Liver (tissue), 9 donors: ENCODE results near the gene AIG1. TPM values are rescaled to one million over a fixed set of nuclear protein-coding genes. Genes with fewer than 3 reads are reported as not detected.

ENCODE experiments used
- DNase-seq: peaks from one replicate; pipeline ENCODE4 v3.0.0-alpha.2; 2017; ENCODE audit warnings: low spot score
- H3K27ac ChIP-seq, 2 donors: one replicate each; pipeline ENCODE4 v1.7.0; 2013; ENCODE audit warnings: inconsistent platforms in 2 of 2, low read length in 2 of 2, control low read depth in 1 of 2, low read depth in 1 of 2, mild to moderate bottlenecking in 1 of 2
- H3K27me3 ChIP-seq, 4 donors: one replicate each; pipeline versions ENCODE4 v1.6.1 to v1.7.0; 2013; ENCODE audit warnings: low read length in 3 of 4, inconsistent platforms in 1 of 4, mild to moderate bottlenecking in 1 of 4, moderate library complexity in 1 of 4; ENCODE audit not compliant: control insufficient read depth in 4 of 4, insufficient read depth in 4 of 4
- H3K36me3 ChIP-seq, 4 donors: one replicate each; pipeline versions ENCODE4 v1.6.1 to v1.7.0; 2013; ENCODE audit warnings: low read length in 3 of 4, mild to moderate bottlenecking in 3 of 4, low read depth in 1 of 4, moderate library complexity in 1 of 4; ENCODE audit not compliant: control insufficient read depth in 4 of 4, insufficient read depth in 3 of 4
- H3K4me1 ChIP-seq, 4 donors: one replicate each; pipeline versions ENCODE4 v1.6.1 to v1.7.0; 2013; ENCODE audit warnings: low read length in 3 of 4, mild to moderate bottlenecking in 3 of 4, moderate library complexity in 1 of 4; ENCODE audit not compliant: control insufficient read depth in 4 of 4, insufficient read depth in 4 of 4
- H3K4me3 ChIP-seq, 3 donors: one replicate each; pipeline versions ENCODE4 v1.6.1 to v1.7.0; 2013; ENCODE audit warnings: low read length in 3 of 3, control low read depth in 1 of 3, low read depth in 1 of 3, mild to moderate bottlenecking in 1 of 3
- H3K9ac ChIP-seq, 2 donors: one replicate each; pipeline ENCODE4 v1.7.0; 2013; ENCODE audit warnings: low read length in 2 of 2, mild to moderate bottlenecking in 2 of 2, moderate library complexity in 2 of 2, control low read depth in 1 of 2, low read depth in 1 of 2
- H3K9me3 ChIP-seq, 4 donors: one replicate each; pipeline versions ENCODE4 v1.6.1 to v1.7.0; 2013; ENCODE audit warnings: low read length in 3 of 4; ENCODE audit not compliant: control insufficient read depth in 4 of 4
- EGR1 ChIP-seq, 2 donors: IDR thresholded peaks; 2 replicates each; pipeline ENCODE4 v1.6.1; 2016 to 2018; ENCODE audit warnings: antibody characterized with exemption in 2 of 2, low read depth in 2 of 2
- FOXA1 ChIP-seq: IDR thresholded peaks from 2 replicates; pipeline ENCODE4 v1.6.1; 2016; ENCODE audit warnings: antibody characterized with exemption
- FOXA2 ChIP-seq: IDR thresholded peaks from 2 replicates; pipeline ENCODE4 v1.6.1; 2016; ENCODE audit warnings: antibody characterized with exemption
- GABPA ChIP-seq, 2 donors: IDR thresholded peaks in 1 of 2; conservative IDR thresholded peaks in 1 of 2; 2 replicates each; pipeline ENCODE4 v1.6.1; 2016; ENCODE audit warnings: antibody characterized with exemption in 2 of 2, mild to moderate bottlenecking in 1 of 2, moderate library complexity in 1 of 2
- HNF4A ChIP-seq, 2 donors: conservative IDR thresholded peaks; 2 replicates each; pipeline ENCODE4 v1.6.1; 2016; ENCODE audit warnings: antibody characterized with exemption in 2 of 2, mild to moderate bottlenecking in 2 of 2
- HNF4G ChIP-seq: IDR thresholded peaks from 2 replicates; pipeline ENCODE4 v1.6.1; 2016; ENCODE audit warnings: antibody characterized with exemption
- JUND ChIP-seq, 2 donors: IDR thresholded peaks; 2 replicates each; pipeline ENCODE4 v1.6.1; 2016; ENCODE audit warnings: antibody characterized with exemption in 2 of 2
- NR2F2 ChIP-seq: IDR thresholded peaks from 2 replicates; pipeline ENCODE4 v1.6.1; 2016; ENCODE audit warnings: antibody characterized with exemption
- RAD21 ChIP-seq, 2 donors: IDR thresholded peaks; 2 replicates each; pipeline ENCODE4 v1.6.1; 2016; ENCODE audit warnings: antibody characterized with exemption in 2 of 2, mild to moderate bottlenecking in 2 of 2
- RXRA ChIP-seq, 2 donors: IDR thresholded peaks; 2 replicates each; pipeline ENCODE4 v1.6.1; 2017 to 2018; ENCODE audit warnings: antibody characterized with exemption in 2 of 2, mild to moderate bottlenecking in 1 of 2
- SP1 ChIP-seq: IDR thresholded peaks from 2 replicates; pipeline ENCODE4 v1.6.1; 2018; ENCODE audit warnings: antibody characterized with exemption, mild to moderate bottlenecking
- TAF1 ChIP-seq: conservative IDR thresholded peaks from 2 replicates; pipeline ENCODE4 v1.6.1; 2016; ENCODE audit warnings: antibody characterized with exemption, mild to moderate bottlenecking
- YY1 ChIP-seq: IDR thresholded peaks from 2 replicates; pipeline ENCODE4 v1.6.1; 2016; ENCODE audit warnings: antibody characterized with exemption, mild to moderate bottlenecking
- WGBS: extraction: QIAGEN DNeasy Blood & Tissue Kit; methylation state at CpG from one replicate; pipeline ENCODE4 v1.1.7; 2013; 5-methylcytosine and 5-hydroxymethylcytosine counted together
- polyA plus RNA-seq, 2 donors: library from polyadenylated mRNA; stranded (reverse) in 1 of 2; unstranded in 1 of 2; fragments of 200-250 nt in 1 of 2; fragments of >200 nt in 1 of 2; fragmentation: Nextera tagmentation in 1 of 2; extraction: Ambion mirVana in 1 of 2; gene quantifications; one replicate each; pipeline versions ENCODE4 v1.2.1 to v1.2.3, GENCODE V29; 2013 to 2015
- total RNA-seq, 2 donors: library from RNA; depleted of rRNA; stranded (reverse); fragments of >200 nt; gene quantifications; one replicate each; pipeline ENCODE4 v1.2.3, GENCODE V29; 2014
- TF ChIP-seq, protein P1 (sequence below): IDR thresholded peaks from 2 replicates; pipeline ENCODE4 v1.6.1; 2016; ENCODE audit warnings: antibody characterized with exemption
- TF ChIP-seq, protein P2 (sequence below): IDR thresholded peaks from 2 replicates; pipeline ENCODE4 v1.6.1; 2016; ENCODE audit warnings: antibody characterized with exemption
- TF ChIP-seq, protein P3 (sequence below): IDR thresholded peaks from 2 replicates; pipeline ENCODE4 v1.6.1; 2016; ENCODE audit warnings: antibody characterized with exemption
- TF ChIP-seq, protein P4 (sequence below): IDR thresholded peaks from 2 replicates; pipeline ENCODE4 v1.6.1; 2016; ENCODE audit warnings: antibody characterized with exemption, mild to moderate bottlenecking
- TF ChIP-seq, protein P5 (sequence below): fragments of 150-350 bp; IDR thresholded peaks from 2 replicates; pipeline ENCODE4 v1.5.1; 2017; ENCODE audit warnings: improper control_type of control experiment, low read depth, low read length; ENCODE audit not compliant: missing input control
- donor health status: healthy.
- donor health status: healthy.
- donor health status: healthy.
- donor health status: healthy.
- donor health status: healthy.

The AIG1 gene
- total and polyA plus RNA-seq, 4 donors: 74.8 to 169 (median 121) TPM

DNA sequence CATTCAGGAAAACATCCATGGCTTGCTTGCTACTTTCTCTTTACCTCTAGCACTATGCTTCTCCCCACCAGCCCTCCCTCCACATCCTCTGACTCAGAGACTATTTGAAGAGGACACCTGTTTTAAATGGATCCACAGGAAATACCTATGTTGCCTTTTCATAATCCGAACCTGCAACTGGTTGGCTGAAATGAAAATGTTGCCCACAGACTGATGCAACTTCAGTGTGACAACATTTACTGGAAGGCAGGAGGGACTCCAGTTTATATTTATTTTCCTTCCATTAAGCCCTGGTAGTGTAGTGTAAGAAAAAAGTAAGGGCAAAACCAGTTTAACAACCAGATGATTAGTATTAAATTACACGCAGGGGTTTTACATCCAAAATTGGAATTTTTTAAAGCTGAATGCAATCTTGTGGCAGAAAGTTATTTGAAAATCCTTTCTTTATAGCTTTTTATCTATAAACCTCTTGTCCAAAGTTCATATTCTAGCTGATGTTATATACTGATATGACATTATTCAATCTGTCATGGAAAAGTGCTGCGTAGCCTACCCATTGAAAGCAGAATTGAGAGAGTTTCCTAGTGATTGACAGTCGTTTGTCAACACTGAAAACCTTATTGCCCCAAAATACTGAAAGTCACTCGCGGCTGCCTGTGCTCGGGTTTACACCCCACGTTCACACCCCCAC, 881 bp upstream of the AIG1 start:
- peak; percentile 9 for TF ChIP-seq HNF4G
- TF ChIP-seq SP1: no peak
- TF ChIP-seq, protein P1, sequence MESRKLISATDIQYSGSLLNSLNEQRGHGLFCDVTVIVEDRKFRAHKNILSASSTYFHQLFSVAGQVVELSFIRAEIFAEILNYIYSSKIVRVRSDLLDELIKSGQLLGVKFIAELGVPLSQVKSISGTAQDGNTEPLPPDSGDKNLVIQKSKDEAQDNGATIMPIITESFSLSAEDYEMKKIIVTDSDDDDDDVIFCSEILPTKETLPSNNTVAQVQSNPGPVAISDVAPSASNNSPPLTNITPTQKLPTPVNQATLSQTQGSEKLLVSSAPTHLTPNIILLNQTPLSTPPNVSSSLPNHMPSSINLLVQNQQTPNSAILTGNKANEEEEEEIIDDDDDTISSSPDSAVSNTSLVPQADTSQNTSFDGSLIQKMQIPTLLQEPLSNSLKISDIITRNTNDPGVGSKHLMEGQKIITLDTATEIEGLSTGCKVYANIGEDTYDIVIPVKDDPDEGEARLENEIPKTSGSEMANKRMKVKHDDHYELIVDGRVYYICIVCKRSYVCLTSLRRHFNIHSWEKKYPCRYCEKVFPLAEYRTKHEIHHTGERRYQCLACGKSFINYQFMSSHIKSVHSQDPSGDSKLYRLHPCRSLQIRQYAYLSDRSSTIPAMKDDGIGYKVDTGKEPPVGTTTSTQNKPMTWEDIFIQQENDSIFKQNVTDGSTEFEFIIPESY: peak; percentile 40
- peak; percentile 75 for TF ChIP-seq FOXA2
- TF ChIP-seq, protein P2, sequence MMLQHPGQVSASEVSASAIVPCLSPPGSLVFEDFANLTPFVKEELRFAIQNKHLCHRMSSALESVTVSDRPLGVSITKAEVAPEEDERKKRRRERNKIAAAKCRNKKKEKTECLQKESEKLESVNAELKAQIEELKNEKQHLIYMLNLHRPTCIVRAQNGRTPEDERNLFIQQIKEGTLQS: peak; percentile 91
- TF ChIP-seq, protein P3, sequence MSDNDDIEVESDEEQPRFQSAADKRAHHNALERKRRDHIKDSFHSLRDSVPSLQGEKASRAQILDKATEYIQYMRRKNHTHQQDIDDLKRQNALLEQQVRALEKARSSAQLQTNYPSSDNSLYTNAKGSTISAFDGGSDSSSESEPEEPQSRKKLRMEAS: peak; percentile 43
- TF ChIP-seq JUND (IDR thresholded peaks at IDR 0.05): peak; percentile 78 to 83
- TF ChIP-seq RXRA (IDR thresholded peaks at IDR 0.05): peak; percentile 53 to 73
- TF ChIP-seq, protein P4, sequence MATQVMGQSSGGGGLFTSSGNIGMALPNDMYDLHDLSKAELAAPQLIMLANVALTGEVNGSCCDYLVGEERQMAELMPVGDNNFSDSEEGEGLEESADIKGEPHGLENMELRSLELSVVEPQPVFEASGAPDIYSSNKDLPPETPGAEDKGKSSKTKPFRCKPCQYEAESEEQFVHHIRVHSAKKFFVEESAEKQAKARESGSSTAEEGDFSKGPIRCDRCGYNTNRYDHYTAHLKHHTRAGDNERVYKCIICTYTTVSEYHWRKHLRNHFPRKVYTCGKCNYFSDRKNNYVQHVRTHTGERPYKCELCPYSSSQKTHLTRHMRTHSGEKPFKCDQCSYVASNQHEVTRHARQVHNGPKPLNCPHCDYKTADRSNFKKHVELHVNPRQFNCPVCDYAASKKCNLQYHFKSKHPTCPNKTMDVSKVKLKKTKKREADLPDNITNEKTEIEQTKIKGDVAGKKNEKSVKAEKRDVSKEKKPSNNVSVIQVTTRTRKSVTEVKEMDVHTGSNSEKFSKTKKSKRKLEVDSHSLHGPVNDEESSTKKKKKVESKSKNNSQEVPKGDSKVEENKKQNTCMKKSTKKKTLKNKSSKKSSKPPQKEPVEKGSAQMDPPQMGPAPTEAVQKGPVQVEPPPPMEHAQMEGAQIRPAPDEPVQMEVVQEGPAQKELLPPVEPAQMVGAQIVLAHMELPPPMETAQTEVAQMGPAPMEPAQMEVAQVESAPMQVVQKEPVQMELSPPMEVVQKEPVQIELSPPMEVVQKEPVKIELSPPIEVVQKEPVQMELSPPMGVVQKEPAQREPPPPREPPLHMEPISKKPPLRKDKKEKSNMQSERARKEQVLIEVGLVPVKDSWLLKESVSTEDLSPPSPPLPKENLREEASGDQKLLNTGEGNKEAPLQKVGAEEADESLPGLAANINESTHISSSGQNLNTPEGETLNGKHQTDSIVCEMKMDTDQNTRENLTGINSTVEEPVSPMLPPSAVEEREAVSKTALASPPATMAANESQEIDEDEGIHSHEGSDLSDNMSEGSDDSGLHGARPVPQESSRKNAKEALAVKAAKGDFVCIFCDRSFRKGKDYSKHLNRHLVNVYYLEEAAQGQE: peak; percentile 58
- TF ChIP-seq FOXA1: peak; percentile 46
- peak in 1 of 2 donors; percentile 88 for TF ChIP-seq EGR1 (IDR thresholded peaks at IDR 0.05; ENCODE audit: low read depth in 2 of 2)
- TF ChIP-seq GABPA (IDR thresholded peaks at IDR 0.05 in 1 of 2, conservative IDR thresholded peaks at IDR 0.05 in 1 of 2): peak; percentile 8 to 72
- peak; percentile 89 for TF ChIP-seq TAF1
- peak; percentile 59 to 75 for TF ChIP-seq HNF4A (conservative IDR thresholded peaks at IDR 0.05)
- TF ChIP-seq, protein P5, sequence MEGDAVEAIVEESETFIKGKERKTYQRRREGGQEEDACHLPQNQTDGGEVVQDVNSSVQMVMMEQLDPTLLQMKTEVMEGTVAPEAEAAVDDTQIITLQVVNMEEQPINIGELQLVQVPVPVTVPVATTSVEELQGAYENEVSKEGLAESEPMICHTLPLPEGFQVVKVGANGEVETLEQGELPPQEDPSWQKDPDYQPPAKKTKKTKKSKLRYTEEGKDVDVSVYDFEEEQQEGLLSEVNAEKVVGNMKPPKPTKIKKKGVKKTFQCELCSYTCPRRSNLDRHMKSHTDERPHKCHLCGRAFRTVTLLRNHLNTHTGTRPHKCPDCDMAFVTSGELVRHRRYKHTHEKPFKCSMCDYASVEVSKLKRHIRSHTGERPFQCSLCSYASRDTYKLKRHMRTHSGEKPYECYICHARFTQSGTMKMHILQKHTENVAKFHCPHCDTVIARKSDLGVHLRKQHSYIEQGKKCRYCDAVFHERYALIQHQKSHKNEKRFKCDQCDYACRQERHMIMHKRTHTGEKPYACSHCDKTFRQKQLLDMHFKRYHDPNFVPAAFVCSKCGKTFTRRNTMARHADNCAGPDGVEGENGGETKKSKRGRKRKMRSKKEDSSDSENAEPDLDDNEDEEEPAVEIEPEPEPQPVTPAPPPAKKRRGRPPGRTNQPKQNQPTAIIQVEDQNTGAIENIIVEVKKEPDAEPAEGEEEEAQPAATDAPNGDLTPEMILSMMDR: no peak
- TF ChIP-seq RAD21 (IDR thresholded peaks at IDR 0.05): peak; percentile 58 to 66
- TF ChIP-seq YY1: peak; percentile 82
- no peak for TF ChIP-seq NR2F2
- Histone ChIP-seq H3K4me3 (peak overlapping the region; percentile 65 to 96 (median 66)), H3K4me1 (peaks cover 4 to 32% (median 17%) of the 10 kb centered on the region in 4 donors), H3K27ac (peak overlapping the region; percentile 100), H3K36me3 (no peaks in the 10 kb centered on the region), H3K9me3 (no peaks in the 10 kb centered on the region), H3K27me3 (no peaks in the 10 kb centered on the region), H3K9ac (peak overlapping the region; percentile 42 to 95)
- DNase-seq: no peak
- 2% methylated on average over 8 of the region's 8 CpGs for WGBS
